Hepatocyte (in vitro differentiated cells): Measurements from ENCODE around the gene RSAD1. TPM values are rescaled to one million over a fixed set of nuclear protein-coding genes. Genes with fewer than 3 reads are reported as not detected.

Experiments
- DNase-seq: peaks from one replicate; pipeline ENCODE4 v3.0.0-alpha.2; 2016; ENCODE audit warnings: low spot score
- H2AFZ ChIP-seq: fragments of 200-600 bp; sonication (generic); 2 replicates; pipeline ENCODE4 v1.6.0; 2016; ENCODE audit warnings: antibody characterized with exemption, mild to moderate bottlenecking
- H3K27ac ChIP-seq: fragments of 200-600 bp; sonication (generic); 2 replicates; pipeline ENCODE4 v1.5.1; 2016; ENCODE audit warnings: mild to moderate bottlenecking
- H3K27me3 ChIP-seq: fragments of 200-600 bp; sonication (generic); 2 replicates; pipeline ENCODE4 v1.6.1; 2016
- H3K36me3 ChIP-seq: fragments of 200-600 bp; sonication (generic); replicated peaks from 2 replicates; pipeline ENCODE4 v1.5.1; 2016; ENCODE audit warnings: low read depth; ENCODE audit not compliant: insufficient read depth
- H3K4me1 ChIP-seq: fragments of 200-600 bp; sonication (generic); 2 replicates; pipeline ENCODE4 v1.5.1; 2016; ENCODE audit warnings: mild to moderate bottlenecking, moderate library complexity; ENCODE audit not compliant: insufficient read depth
- H3K4me2 ChIP-seq: fragments of 200-600 bp; sonication (generic); 2 replicates; pipeline ENCODE4 v1.6.0; 2016
- H3K4me3 ChIP-seq: fragments of 200-600 bp; sonication (generic); 2 replicates; pipeline ENCODE4 v1.5.1; 2016; ENCODE audit warnings: mild to moderate bottlenecking
- H3K79me2 ChIP-seq: fragments of 200-600 bp; sonication (generic); 2 replicates; pipeline ENCODE4 v1.6.0; 2017; ENCODE audit warnings: mild to moderate bottlenecking
- H3K9me2 ChIP-seq: fragments of 200-600 bp; sonication (generic); replicated peaks from 2 replicates; pipeline ENCODE4 v1.6.0; 2017; ENCODE audit warnings: mild to moderate bottlenecking; ENCODE audit not compliant: insufficient read depth
- H3K9me3 ChIP-seq: fragments of 200-600 bp; sonication (generic); 2 replicates; pipeline ENCODE4 v1.5.1; 2016; ENCODE audit warnings: low read depth, mild to moderate bottlenecking
- H4K20me1 ChIP-seq: fragments of 200-600 bp; sonication (generic); 2 replicates; pipeline ENCODE4 v1.6.0; 2016; ENCODE audit warnings: mild to moderate bottlenecking; ENCODE audit not compliant: insufficient read depth, poor library complexity, severe bottlenecking
- CTCF ChIP-seq: fragments of 200-600 bp; sonication (generic); IDR thresholded peaks from 2 replicates; pipeline ENCODE4 v1.5.1; 2016; ENCODE audit warnings: antibody characterized with exemption, mild to moderate bottlenecking; ENCODE audit not compliant: poor library complexity
- EZH2 ChIP-seq: fragments of 200-600 bp; sonication (generic); IDR thresholded peaks from 2 replicates; pipeline ENCODE4 v1.6.1; 2016; ENCODE audit warnings: antibody characterized with exemption, mild to moderate bottlenecking, borderline replicate concordance
- EZH2phosphoT487 ChIP-seq: fragments of 200-600 bp; sonication (generic); IDR thresholded peaks from one replicate; pipeline ENCODE4 v1.6.1; 2018; ENCODE audit warnings: antibody characterized with exemption, mild to moderate bottlenecking, low read depth, moderate library complexity; ENCODE audit not compliant: unreplicated experiment, severe bottlenecking
- WGBS: methylation state at CpG from one replicate; pipeline ENCODE4 v1.1.6; 2016; ENCODE audit warnings: low lambda C conversion rate; ENCODE audit errors: missing lambda C conversion rate; 5-methylcytosine and 5-hydroxymethylcytosine counted together
- polyA plus RNA-seq: library from polyadenylated mRNA; unstranded; fragments of >200 nt; fragmentation: Nextera tagmentation; extraction: Ambion mirVana; gene quantifications from 2 replicates; pipeline ENCODE4 v1.2.1, GENCODE V29; 2016
- total RNA-seq: library from RNA; depleted of rRNA; stranded (reverse); fragments of >200 nt; gene quantifications from 2 replicates; pipeline ENCODE4 v1.2.3, GENCODE V29; 2014

RSAD1 gene
- total and polyA plus RNA-seq, 2 experiments from 2014 or later, result 28.6 to 44.2 TPM

GRCh38 chr17:50484386-50485155, 5.9 kb downstream of the RSAD1 start:
- DNase-seq, result no peak
- peaks cover 15% of the 10 kb centered on the region for H3K79me2 ChIP-seq
- 99% methylated on average over 10 of the region's 11 CpGs for WGBS
- no peak overlapping the region for H2AFZ ChIP-seq
- no peaks in the 10 kb centered on the region for H3K9me3 ChIP-seq
- peaks cover 10% of the 10 kb centered on the region for H3K4me1 ChIP-seq
- H3K4me2 ChIP-seq, result no peak overlapping the region
- H3K27me3 ChIP-seq, result no peaks in the 10 kb centered on the region
- H3K36me3 ChIP-seq, result no peaks in the 10 kb centered on the region
- TF ChIP-seq CTCF, result no peak
- no peak for TF ChIP-seq EZH2phosphoT487
- no peak for TF ChIP-seq EZH2
- H4K20me1 ChIP-seq, result no peaks in the 10 kb centered on the region
- H3K4me3 ChIP-seq, result no peak overlapping the region
- no peak overlapping the region for H3K27ac ChIP-seq
- no peaks in the 10 kb centered on the region for H3K9me2 ChIP-seq

DNA sequence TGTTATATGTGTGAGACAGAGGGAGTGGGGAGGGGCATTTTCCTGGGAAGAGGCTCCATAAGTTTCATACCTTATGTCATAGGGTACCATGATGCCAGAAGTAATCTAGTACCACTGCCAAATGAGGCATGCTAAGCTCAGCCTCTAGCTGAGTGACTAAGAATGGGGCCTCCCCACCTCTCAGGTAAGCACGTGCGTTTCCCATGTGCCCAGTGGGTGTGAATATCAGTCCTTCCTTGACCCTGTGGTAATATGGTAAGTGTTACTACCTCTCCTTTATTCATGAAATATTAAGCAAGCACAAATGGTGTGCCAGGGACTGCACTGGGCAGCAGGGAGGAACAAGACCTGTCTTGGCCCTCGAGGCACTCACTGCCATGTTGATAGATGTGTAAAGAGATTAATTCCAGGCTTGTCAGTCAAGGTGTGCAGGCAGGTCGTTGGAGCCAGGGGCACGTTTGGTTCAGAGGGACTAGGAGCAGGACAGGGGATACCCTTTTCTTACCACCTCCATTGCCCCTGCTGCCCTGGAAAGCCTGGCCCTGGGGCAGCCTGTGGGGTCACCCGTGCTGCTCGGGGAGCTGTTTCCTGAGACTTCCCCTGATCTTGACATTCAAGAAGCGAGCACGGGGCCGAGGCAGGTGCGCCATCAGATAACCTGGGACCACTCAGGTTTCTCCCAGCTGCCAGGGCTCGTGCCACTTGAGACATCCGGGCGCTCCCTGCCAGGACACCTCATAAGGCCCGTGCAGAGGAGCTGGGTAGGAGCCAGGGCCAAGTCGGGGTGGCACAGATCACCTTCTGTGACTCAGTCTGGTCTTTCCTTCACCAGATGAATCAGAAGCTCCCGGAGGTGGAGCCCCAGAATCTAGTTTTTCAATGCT, 8.8 kb downstream of the RSAD1 start:
- H2AFZ ChIP-seq, result no peak overlapping the region
- H3K27me3 ChIP-seq, result no peaks in the 10 kb centered on the region
- H4K20me1 ChIP-seq, result no peaks in the 10 kb centered on the region
- H3K79me2 ChIP-seq, result no peaks in the 10 kb centered on the region
- no peak overlapping the region for H3K27ac ChIP-seq
- H3K4me2 ChIP-seq, result no peak overlapping the region
- H3K36me3 ChIP-seq, result no peaks in the 10 kb centered on the region
- H3K9me3 ChIP-seq, result no peaks in the 10 kb centered on the region
- H3K4me3 ChIP-seq, result no peak overlapping the region
- no peaks in the 10 kb centered on the region for H3K9me2 ChIP-seq
- 88% methylated on average over 17 of the region's 17 CpGs for WGBS
- TF ChIP-seq EZH2 (no peak), EZH2phosphoT487 (no peak)
- DNase-seq, result no peak
- peaks cover 3% of the 10 kb centered on the region for H3K4me1 ChIP-seq

- Histone ChIP-seq H4K20me1 (no peaks in the 10 kb centered on the region), H3K27me3 (no peaks in the 10 kb centered on the region), H2AFZ (no peak overlapping the region), H3K36me3 (no peaks in the 10 kb centered on the region), H3K4me1 (no peaks in the 10 kb centered on the region), H3K79me2 (no peaks in the 10 kb centered on the region), H3K4me3 (no peak overlapping the region), H3K4me2 (no peak overlapping the region), H3K9me3 (no peaks in the 10 kb centered on the region), H3K9me2 (no peaks in the 10 kb centered on the region), H3K27ac (no peak overlapping the region)
- 90% methylated on average over 2 of the region's 2 CpGs for WGBS
- TF ChIP-seq EZH2phosphoT487, result no peak
- no peak for TF ChIP-seq CTCF
- no peak for TF ChIP-seq EZH2
- DNase-seq, result no peak
Measured at GRCh38 chr17:50488880-50489279, 10.2 kb downstream of the RSAD1 start.

DNA sequence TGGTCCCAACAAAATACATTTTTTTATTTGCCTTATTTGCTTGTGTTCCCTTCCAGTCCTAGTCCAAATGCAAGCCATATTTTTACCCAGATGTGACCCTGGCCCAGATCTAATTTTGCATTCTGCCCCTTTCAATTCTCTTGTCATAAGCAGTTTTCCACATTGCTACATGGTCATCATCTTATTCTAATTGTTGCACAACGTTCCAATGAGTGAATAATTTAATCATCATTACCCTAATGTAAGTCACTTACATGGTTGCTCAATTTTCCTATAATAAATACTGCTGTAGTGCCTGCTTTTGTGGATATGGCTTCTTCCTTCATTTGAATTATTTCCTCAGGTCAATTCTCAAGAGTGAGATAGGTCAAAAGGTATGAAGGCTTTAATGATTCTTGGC, 12.8 kb downstream of the RSAD1 start:
- H3K9me2 ChIP-seq, result no peaks in the 10 kb centered on the region
- H4K20me1 ChIP-seq, result no peaks in the 10 kb centered on the region
- no peak overlapping the region for H2AFZ ChIP-seq
- 79% methylated on average over 1 of the region's 1 CpG for WGBS
- no peaks in the 10 kb centered on the region for H3K36me3 ChIP-seq
- no peak overlapping the region for H3K4me2 ChIP-seq
- H3K4me1 ChIP-seq, result no peaks in the 10 kb centered on the region
- no peaks in the 10 kb centered on the region for H3K27me3 ChIP-seq
- no peak overlapping the region for H3K27ac ChIP-seq
- H3K79me2 ChIP-seq, result no peaks in the 10 kb centered on the region
- no peak for TF ChIP-seq CTCF
- TF ChIP-seq EZH2phosphoT487, result no peak
- TF ChIP-seq EZH2, result no peak
- no peak for DNase-seq
- no peak overlapping the region for H3K4me3 ChIP-seq
- H3K9me3 ChIP-seq, result no peaks in the 10 kb centered on the region
